NCI-H187 (cell line): ENCODE results near the gene KRT79.

Experiments
- DNase-seq, 2 experiments: peaks; one replicate each; lab custom pipeline; 2025; lab: John Stamatoyannopoulos, UW

The KRT79 gene

GRCh38 chr12:52771505-52771904 is 62.6 kb downstream of the KRT79 start:
- no peak for DNase-seq
